ENCODE results near the gene ATP8B3.

DNA sequence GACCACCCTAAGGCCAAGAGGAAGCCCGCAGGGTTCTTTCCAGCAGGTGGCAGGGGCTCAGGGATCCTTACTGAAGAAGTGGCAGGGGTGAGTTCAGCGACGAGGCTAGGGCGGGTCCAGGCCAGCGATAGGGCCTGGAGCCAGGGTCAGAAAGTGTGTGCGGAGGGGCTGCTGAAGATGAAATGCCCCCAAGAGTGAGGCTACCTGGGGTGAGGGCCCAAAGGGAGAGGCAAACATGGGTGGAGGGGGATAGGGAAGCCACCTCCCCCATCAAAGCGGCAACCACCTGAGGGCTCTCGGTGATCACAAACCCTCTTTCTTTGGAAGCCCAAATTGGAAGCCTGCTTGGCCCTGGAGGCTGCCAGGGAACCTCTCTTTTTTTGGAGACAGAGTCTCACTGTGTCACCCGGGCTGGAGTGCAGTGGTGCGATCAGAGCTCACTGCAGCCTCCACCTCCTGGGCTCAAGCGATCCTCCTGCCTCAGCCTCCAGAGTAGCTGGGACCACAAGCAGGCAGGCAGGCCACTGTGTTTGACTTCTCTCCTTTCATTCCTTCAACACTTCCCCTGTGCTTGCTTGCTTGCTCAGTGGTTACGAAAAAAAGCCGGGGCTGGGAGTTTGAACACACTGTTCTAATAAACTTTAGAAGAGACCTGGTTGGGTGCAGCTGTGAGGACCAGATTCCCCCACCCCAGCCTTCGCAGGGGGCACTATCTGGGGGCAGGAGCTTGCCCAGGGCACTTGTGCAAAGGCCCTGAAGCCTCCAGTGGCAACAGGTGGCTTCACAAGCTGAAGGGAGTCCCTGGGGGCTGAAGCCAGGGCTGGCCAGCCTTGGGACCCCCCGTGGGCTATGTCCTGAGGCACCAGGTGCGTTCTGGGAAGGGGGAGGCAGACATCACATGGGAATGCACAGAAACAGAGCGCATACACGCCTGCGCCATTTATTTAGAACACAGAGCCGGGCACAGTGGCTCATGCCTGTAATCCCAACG, 1.4 kb upstream of the ATP8B3 start:
- TF ChIP-seq, protein P1, sequence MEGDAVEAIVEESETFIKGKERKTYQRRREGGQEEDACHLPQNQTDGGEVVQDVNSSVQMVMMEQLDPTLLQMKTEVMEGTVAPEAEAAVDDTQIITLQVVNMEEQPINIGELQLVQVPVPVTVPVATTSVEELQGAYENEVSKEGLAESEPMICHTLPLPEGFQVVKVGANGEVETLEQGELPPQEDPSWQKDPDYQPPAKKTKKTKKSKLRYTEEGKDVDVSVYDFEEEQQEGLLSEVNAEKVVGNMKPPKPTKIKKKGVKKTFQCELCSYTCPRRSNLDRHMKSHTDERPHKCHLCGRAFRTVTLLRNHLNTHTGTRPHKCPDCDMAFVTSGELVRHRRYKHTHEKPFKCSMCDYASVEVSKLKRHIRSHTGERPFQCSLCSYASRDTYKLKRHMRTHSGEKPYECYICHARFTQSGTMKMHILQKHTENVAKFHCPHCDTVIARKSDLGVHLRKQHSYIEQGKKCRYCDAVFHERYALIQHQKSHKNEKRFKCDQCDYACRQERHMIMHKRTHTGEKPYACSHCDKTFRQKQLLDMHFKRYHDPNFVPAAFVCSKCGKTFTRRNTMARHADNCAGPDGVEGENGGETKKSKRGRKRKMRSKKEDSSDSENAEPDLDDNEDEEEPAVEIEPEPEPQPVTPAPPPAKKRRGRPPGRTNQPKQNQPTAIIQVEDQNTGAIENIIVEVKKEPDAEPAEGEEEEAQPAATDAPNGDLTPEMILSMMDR (IDR thresholded peaks at IDR 0.05): no peak
- no peak for TF ChIP-seq POLR2A (IDR thresholded peaks at IDR 0.05)

Data from testis (tissue), 2 donors.